HG03196 (cell line): ENCODE results near the gene WWOX.

Experiments used
- ATAC-seq: cut with Tn5 transposase; IDR thresholded peaks from one replicate; pipeline ENCODE4 v1.9.1; 2021; ENCODE audit not compliant: unreplicated experiment

WWOX gene

DNA sequence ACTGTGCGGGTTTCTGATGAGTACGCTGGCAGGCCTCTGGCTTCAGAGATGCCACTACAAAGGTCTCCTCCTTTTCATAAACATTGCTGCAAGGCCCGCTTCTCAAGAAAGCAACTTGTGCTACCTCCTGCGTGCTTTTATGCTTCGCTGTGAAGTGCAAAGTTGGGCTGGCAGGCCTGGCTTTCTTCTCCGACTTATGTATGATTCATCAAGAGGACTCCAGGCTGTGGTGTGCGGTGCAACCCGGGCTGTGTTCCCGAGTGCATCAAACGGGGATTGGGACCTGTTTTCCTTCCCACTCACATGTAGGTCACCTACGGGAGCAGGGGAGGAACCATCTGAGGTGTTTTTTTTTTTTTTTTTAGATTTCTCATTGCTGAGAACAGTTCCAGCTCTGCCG, 534.1 kb downstream of the WWOX start:
- no peak for ATAC-seq

DNA sequence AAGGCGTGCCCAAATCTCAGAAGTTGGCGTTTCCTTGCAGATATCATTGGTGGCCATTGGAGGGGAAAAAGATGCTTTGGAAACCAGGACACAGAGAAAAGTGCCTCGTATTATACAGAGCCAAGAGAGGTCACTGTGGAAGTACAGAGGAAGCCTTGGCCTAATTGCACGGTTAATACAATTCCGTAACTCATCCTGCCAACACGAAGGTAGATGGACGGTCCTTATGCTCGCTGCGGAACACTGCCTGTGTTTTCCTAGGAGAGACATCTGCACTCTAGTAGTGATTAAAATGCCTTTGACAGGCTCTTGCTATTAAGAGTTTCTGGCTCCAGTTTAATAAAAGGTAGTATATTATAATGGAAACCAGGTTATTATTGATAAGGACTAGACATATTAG, 536.4 kb downstream of the WWOX start:
- ATAC-seq: no peak

DNA sequence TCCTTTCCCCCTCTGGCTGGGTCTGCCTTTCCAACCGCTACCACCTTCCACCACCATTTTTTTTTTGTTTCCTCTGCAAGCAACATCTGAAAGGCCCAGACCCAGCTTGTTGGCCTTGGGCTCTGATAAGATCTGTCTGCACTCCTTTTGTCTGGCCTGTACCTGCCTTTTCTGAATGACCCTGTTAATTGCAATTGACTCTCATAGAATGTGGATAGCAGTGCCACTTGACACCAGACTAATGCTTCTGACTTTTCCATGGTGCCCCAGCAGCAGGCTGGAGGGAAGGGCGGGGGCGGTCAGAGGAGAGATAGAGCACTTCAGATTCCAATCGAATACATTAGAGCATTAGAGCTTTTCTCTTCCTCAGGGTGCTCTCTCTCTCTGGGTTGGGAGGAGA, 538.9 kb downstream of the WWOX start:
- no peak for ATAC-seq

DNA sequence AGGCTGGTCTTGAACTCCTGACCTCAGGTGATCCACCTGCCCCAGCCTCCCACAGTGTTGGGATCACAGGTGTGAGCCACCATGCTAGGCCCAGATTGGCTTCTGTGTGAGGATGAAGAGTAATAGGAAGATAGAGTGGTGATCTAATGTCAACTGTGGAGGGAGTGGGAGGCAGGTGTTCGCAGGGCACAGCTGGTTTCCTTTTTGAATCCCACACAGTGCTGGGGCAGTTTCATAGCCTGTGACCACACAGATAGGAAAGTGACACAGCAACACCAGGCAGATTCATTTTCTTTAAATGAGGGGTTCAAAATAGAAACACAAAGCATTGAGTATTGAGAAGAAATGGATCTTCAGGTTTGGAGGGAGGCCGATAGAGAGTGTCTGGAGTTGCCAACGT, 540.3 kb downstream of the WWOX start:
- no peak for ATAC-seq

DNA sequence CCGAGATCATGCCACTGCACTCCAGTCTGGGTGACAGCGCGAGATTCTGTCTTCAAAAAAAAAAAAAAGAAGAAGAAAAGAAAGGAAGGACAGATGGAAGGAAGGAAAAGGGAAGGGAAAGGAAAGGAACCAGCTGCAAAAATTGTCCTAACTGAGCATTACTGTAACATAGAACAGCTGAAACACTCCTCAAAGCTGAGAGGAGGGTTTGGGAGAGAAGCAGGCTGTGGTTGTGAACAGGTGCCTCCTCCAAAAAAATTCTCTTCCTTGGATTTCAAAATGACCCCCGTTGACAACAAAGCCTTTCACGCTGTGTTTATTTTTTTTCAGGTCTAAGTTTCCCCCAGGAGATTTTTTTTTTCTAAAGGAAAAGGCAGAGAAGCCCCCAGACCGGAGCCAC, 541.4 kb downstream of the WWOX start:
- ATAC-seq: no peak

DNA sequence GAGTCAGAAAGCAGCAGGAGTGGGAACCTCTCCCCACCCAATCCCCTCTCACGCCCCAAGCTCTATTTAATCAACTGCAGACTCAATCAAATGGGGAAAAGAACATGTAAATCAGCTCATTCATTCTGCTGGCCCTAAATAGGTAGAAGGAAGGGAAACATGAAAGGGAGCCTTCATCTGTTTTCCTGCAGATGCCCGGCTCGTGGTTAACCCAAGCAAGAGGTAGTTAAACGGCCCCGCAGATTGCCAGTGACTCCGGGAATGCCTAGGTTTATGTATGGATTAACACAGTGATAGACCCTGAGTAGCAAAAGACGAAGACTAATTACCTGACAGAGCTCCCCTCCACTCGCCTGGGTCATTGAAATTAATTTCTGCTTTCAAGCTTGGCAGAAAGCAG, 542.0 kb downstream of the WWOX start:
- no peak for ATAC-seq

DNA sequence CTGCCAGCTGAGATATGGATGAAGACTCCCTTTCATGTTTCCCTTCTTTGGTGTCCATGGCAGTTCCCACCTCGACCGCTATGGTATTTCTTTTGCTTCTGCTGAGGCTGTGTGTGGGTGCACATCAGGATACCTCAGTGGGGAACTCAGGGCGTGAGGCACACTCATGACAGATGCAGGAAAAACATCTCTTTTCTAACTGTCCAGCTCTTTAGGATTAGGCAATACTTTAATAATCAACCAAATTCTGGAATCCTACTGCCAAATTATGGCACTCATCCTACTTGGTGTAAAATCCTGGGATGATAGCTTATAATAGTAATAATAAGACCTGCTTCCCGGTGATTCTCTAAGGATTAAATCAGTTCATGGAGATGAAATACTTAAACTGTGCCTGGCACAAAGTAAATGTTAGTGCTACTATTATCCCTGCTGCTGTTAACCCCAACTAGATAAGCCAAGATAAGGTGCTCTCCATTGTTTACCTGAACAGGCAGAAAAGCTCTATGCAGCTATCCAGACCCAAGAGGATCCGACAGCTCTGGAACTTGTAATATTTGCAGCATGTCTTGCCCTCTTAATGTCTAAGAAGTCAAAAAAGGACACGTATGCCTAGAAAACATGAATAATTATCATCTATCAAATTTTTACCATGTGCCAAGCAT, 543.3 kb downstream of the WWOX start:
- ATAC-seq: no peak

DNA sequence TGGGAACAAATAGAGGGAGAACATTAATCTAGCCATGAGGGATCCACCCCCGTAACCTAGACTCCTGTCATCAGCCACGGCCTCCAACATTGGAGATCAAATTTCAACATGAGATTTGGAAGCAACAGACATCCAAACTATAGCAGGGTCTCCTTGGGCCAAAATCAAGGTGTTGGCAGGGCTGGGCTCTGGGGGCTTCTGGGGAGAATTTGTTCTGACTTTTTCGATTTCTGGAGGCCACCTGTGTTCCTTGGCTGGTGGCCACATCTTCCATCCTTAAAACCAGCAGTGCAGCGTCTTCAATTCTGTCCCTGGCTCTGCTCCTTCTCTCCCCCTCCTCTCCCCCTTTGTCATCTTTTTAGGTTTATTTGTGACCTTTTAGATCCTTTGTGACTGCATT, 546.2 kb downstream of the WWOX start:
- ATAC-seq: no peak

DNA sequence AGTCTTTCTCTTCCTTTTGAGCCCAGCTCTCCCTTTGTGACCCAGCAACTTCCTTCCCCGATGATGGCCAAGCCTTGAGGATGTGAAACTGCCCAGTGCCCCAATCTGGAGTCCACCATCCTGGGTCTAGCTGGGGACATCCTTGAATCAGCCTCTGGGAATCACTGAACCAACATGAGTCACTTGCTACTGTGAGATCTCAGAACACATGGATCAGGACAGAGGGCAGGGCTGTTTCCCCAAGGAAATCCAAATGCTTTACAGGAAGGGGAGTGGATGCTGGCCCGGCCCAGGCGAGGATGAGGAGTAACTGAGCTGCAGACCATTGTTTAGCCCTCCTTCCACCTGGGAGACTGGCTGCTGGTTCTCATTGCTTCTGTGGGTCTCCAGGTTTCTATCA, 547.6 kb downstream of the WWOX start:
- ATAC-seq: no peak

DNA sequence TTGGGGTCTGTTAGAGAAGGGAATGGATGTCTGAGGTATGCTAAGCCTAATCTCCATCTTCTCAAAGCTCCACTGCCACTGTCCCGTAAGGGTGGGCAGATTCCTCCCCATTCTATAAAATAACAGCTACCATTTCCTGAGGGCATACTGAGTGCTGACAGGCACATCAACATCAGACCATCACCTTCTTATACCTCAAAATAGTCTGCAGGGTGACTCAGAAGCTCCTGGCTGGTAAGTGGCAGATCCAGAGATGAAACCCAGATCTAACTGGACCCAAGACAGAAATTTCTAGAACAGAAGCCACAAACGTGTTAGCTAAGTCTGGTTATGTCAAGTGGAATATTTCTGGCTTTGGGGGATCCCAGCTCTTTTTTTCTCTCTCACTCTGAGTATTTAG, 548.0 kb downstream of the WWOX start:
- ATAC-seq: no peak

DNA sequence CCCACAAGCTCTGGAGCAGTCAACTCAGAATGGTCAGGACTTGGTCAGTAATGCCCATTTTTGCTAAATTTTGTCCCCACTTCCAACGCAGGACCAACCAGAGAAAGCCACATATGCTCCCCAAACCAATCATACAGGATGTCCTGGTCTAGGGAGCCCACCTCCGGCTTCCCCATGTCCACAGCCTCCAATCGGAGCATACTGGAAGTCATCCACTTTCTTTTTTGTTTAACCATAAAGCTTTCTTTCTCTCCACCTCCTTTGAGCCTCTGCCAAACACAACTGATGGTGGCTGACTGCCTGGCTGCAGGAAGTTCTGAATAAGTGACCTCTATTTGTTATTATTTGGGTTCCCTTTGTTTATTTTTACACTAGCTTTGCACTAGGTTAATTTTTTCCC, 549.1 kb downstream of the WWOX start:
- no peak for ATAC-seq

DNA sequence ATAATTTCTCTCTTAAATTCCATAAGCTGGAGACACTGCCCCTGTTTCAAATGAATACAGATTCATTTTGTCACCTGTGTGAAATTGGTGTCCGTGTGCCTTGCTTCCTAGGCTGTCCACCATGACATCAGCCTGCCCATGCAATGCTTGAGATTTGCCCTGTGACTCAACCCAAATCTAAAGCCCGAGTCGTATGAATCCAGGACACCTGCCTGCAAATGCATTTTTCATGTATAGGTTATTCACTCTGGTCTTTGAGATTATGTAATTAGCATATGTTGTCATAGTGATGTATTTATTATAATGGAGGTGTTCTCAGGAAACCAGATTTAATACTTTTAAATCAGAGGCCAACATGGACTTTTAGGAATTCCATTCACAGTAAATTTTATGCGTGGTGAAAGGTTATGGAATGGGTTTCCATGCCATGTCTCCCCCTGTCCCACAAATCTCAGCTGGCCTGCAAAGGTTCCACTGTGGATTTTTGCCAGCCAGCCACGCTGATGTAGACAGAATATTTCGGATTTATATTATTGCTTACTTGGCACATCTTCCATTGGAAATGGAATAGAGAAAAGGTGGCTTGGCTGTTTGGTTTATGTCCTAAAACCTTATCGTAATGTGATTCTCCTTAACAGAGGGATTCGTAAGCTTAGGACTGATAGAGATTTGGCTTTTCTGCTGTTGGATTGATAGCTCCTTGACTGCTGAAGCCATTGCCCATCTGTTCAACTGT, 551.1 kb downstream of the WWOX start:
- ATAC-seq: no peak

DNA sequence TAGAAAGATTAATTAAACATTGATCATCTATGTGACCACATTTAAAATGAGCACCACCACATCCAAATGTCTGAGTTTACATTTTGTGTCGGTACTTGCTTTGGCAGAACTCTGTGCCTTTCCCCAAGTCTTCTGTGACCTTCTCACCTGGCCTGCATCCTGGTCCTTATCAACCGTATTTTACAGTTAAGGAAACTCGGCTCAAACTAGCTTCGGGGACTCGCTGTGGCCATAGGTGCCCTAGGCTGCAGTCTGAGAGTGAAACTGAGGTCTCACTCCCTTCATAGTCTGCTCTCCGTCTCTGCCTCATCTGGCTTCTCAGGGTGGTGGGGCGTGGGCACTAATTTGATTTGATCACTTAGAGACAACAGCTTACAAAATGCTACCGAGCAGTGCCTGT, 555.5 kb downstream of the WWOX start:
- no peak for ATAC-seq

DNA sequence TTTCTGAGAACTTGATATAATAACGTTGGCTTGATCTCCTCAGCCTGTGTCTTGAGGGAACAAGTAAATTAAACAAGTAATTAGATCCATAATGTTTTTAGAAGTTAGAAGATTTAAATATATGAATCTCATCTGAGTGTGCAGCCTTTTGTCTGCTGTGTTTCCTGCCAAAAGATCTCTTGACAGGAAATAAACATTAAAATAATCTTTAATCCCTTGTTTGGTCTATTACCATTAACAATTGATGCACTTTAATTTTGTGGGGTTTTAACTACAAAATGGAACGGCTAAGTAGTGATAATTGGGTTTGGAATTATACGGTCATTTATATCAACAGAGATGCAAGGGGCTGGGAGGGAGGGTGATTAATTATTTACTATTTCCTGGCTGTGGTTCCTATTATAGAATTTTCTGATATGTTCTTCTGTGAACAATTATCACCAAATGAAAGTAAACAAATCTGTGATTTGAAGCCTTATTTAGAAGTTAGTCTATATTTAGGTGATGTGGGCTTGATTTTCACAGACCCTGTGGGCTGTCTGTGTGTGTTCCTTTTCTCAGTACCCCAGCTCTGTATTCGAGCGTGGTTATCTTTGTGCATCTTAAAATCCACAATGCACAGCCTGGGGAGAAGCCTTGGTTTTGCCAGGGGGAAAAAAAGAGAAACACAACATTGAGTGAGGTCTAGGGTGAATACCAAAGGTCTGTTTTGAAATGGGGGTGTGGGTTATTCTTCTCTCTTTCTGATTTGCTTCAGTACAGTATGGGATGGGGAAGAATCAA, 556.1 kb downstream of the WWOX start:
- ATAC-seq: no peak

DNA sequence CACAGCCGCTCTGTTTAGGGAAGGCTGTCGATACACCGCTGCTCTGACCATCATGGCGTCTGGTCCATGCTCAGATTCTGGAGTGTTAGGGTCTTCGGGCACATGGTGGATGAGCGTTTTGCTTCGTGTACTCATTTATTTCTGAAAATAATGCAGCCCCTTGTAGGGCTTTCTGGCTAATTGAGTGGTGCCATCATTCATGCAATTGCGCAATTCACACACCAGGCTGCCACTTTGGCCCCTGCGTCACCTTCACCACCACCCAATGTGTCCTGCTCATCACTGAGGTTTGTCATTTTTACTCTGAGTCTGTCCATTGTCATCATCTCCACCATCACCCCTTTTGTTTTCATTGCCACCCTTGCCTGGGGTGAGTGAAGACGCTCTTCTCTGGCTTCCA, 557.4 kb downstream of the WWOX start:
- ATAC-seq: no peak

DNA sequence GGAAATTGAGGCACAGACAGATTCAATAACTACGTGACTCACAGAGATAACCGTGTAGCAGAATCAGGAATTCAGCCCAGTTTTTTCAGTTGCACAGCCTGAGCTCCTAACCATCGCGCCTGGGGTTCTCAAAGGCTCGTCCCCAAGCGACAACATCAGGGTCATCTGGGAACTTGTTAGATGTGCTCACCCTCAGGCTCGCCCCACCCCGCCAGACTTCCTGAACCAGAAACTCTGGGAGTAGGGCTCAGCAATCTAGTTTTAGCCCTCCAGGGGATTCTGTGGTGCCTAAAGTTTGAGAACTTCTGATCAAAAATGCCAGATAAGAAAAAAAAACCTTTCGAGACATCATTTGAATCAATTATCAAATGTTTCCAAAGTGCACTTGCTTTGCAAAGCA, 559.8 kb downstream of the WWOX start:
- ATAC-seq: no peak

DNA sequence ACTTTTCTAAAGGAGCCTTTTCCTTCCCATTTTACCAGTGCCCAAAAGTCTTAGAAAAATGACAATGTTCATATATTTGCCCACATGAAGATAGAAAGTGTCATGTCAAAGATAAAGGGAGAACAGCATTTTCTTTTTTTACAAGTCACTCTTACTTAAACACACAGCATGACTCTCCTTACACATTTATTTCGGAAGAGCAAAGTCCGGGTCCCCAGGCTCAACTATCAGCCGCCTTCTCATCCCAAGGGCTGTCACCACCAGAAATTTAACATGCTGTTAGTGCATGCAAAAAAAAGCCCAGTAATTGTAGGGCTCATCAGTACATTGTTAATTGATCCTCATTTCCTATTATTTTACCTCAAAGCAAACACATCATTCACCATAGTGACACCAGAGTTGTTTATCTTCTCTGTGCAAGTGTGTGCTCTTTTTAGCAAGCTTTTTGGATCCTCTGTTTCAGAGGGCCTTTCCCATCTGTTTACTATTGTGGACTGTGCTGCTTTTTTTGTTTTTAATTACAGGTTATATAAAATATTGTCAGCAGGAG, 560.3 kb downstream of the WWOX start:
- ATAC-seq: no peak

DNA sequence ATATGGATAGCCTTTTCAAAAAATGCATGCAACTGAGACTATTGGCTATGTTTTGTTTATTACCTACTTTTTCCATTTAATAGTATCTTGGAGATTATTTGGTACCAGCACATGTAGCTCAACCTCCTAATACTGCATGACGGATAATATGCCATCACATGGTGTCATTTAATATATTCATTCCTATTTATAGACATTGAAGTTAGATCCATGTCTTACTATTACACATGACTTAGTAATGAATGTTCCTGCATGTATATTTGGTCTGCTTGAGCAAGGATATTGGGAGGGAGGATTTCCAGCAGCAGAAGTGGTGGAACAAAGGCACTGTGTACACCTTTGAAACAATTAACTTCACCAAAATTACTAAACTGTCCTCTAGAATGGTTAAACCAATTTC, 561.3 kb downstream of the WWOX start:
- ATAC-seq: no peak

DNA sequence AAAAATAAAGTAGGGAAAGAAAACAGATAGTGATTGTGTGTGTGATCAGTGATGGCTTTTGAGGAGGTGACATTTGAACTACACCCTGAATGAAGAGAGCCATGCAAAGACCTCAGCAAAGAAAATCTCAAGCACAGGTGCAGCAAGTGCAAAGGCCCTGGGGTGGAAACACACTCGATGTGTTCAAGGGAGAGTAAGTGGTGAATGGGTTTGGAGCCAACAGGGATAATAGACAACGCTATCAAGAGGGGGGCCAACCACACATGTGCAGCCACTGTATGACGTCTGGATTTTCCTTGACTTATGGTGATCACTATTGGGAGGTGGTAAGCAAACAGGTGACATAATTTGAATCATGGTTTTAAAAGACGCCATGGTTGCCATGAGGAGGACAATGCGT, 564.2 kb downstream of the WWOX start:
- no peak for ATAC-seq

DNA sequence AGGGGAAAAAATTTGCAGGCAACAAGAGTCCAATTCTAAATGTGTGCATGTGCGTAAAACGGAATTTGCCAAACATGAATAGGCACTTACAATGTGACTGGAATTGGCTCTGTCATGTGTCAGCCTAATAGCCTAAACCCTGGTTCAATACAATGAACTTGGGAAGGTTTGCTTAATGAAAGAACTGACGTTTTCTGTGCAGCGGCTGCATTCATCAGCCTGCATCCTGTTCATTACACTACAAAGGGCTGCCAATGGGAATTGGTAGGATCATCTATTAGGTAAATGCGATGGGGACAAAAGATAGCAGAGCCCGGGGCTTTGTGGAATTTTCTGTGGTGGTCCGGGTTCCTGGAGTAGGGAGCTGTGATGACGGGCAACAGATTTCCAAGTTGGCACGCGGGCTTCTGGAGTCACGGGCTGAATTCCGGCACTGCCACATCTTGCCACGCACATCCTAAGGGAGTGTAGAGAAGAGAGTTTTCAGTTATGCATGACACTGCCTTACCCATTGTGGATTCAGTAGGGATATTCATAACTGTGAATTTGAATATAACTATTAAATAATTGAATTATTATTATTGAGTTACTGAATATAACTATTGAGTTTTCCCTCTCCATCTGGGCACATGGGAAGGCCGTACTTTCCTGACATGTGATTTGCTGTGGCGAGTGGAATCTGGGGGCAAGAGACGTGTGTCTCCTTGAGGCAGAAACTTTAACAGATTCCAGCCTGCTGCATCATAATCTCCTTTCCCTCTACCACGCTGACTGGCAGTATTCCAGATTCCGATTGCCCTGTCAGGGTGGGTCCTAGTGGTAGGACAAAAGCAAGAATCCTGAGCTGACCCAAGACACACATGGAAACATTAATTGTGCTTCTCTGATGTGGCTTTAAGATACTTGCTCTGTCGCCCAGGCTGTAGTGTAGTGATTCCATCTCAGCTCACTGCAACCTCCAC, 565.6 kb downstream of the WWOX start:
- no peak for ATAC-seq

DNA sequence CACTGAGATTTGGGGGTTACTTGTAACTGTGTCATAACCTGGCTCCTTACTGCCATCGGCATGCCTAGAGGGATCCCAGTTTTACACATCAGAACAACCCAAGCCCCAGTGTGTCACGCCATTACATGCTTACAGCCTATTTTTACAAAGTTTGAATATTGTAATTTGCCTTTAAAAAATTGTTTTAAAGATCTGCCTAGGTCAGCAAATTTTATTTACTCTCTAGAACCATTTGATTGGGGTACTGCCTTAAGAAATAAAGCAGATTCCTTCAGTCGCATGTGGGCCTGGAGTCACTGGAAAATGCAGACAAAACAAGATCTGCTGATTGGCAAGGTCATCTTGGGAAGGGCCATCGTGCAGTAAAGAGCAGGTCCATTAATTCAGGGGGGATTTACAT, 566.9 kb downstream of the WWOX start:
- no peak for ATAC-seq
